UCSD-AML1 (cell line): ENCODE data around the gene HIVEP1.

Experiments
- DNase-seq: peaks from one replicate; lab custom pipeline; 2025; ENCODE audit not compliant: unreplicated experiment; lab: John Stamatoyannopoulos, UW

Gene HIVEP1

GRCh38 chr6:12115001-12115400 is 102.9 kb downstream of the HIVEP1 start:
- DNase-seq = no peak

GRCh38 chr6:12115492-12115891 is 103.4 kb downstream of the HIVEP1 start:
- DNase-seq = no peak

GRCh38 chr6:12116264-12116800 is 104.2 kb downstream of the HIVEP1 start:
- DNase-seq = no peak

DNA sequence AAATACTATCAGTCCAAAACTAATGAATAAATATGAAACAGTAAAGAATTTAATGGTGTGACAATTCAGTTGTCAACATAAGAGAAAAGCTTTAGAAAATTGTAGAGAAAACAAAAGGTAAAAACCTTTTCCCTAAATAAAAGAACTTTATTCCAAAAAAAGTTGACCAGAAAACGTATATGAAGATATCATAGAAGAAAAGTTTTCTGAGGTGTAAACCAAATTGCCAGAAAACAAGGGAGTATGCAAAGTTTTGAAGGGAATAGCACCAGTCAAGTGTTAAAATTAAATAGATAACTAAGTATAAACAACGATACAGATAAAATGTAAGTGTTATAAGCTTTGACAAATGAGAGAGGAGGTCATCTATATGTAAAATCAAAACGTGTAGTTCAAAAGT is 104.9 kb downstream of the HIVEP1 start:
- DNase-seq = no peak

GRCh38 chr6:12118607-12119006 is 106.5 kb downstream of the HIVEP1 start:
- DNase-seq = no peak

- DNase-seq = no peak
These were observed 107.0 kb downstream of the HIVEP1 start for GRCh38 chr6:12119085-12119588.

DNA sequence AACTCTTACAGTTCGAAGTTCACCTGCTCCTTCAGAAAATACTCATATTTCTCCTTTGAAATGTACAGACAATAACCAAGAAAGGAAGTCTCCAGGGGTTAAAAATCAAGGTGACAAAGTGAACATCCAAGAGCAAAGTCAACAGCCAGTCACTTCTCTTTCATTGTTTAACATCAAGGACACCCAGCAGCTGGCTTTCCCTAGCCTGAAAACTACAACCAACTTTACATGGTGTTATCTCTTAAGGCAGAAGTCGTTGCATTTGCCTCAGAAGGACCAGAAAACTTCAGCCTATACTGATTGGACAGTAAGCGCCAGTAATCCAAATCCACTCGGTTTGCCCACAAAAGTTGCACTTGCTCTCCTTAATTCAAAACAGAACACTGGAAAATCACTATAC is 113.3 kb downstream of the HIVEP1 start:
- no peak for DNase-seq

- DNase-seq = no peak
These were observed 113.9 kb downstream of the HIVEP1 start for GRCh38 chr6:12126051-12126450.

DNA sequence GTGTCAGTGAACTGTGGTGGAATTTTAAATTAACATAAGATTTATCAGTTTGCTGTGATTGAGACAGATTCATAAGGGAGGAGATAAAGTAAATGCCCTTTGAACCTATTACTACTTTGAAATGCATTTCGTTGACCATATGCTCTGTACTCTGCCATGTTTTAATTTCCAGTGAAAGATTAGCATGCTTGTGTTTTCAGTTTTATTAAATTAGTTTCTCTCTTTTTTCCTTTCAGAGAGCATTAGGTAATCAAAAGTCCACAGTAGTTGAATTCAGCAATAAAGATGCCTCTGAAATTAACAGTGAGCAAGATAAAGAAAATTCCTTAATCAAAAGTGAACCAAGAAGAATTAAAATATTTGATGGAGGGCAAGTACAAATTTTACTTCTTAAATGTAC is 117.4 kb downstream of the HIVEP1 start:
- DNase-seq = no peak

DNA sequence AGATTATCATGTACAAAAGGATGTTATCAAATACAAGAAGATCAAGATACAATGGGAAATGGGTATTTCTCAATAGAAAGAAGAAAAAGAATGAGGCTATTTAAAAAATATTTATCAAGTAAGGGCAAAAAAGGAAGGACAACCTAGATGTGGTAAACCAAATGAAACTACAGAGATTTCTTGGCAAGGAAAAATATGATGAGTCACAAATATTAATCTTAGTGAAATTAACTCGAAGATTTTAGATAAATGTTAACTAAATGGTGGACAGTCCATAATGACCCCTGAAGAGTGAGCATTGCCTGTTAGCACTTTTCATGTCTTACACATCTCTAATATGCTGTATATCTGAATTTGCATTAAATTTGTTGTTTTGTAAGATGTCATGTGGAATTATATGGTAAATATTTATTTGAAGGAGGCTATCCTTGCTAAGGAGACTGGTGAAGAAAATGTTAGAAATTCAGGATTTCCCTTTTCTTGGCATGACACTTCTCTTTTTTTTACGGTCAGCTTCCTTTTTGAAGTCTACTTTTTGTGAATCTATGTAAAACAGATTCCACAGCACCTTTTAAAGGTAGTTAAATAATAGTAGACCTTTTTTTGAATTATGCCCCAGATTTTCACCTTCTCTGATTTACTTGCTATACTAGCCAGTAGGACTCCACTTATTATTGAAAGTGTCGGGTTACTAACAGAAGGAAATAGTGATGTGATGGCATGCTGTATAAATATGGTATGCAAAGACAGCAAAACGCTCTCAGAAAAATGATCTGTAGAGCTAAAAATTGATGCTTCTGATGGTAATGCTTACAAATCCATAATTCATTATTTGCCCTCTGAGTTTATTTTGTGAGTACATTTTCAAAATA is 120.5 kb downstream of the HIVEP1 start:
- no peak for DNase-seq

- DNase-seq = no peak
These were observed 122.5 kb downstream of the HIVEP1 start for GRCh38 chr6:12134581-12134980.

DNA sequence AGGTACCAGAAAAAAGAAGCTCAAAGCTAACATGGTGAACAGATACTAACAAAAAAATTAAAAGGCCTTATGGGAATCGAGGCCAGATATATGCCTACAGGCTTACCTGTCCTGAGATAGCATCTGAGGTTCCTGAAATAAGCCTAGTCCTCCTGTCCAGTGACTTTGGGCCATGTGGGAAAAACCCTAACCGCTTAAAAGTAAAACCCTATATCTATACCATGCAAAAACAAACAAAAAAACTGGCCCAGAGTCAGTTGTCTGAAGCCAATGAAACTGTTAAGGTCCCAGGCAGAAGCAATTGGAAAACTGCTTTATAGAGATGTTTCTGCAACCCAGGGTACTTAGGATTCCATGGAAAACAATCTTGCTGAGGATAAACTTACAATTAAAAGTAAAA is 122.9 kb downstream of the HIVEP1 start:
- DNase-seq = no peak

DNA sequence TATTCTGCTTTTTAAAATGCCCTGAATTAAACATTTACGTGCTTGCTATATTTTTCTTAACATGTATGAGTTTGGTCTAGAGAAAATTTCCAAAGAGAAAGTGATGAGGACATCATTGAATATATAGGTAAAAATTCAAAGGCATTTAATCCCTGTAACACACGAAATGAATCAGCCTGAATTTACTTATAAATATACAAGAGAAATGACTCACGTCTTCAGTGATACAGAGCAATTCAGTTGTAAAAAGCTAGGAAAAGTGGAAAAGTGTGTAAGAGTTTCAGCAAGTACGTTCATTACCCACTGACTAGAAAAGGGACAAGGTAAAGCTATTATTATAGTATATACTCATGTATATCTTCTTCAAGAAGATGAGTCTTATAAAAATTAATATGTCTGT is 124.8 kb downstream of the HIVEP1 start:
- DNase-seq = no peak

DNA sequence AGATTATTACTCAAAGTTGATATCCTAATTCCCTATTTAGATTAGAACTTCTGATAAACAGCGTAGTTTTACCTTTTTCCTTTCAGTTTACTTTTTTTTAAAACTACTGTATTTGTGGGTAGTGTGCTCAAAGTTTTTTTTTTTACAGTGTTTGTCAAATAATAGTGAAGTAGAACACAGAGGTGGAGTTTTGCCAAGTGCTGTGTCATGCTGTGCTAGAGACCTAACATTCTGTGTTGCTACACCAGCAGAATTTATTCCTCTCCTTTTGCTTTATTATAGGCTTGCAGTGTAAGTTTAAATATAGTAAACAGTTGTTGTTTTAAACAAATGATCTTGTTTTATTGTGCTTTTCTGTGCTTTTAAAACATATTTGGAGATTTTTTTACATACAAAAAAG is 125.4 kb downstream of the HIVEP1 start:
- DNase-seq = no peak

GRCh38 chr6:12138381-12138780 is 126.3 kb downstream of the HIVEP1 start:
- no peak for DNase-seq

- DNase-seq = no peak
These were observed 126.8 kb downstream of the HIVEP1 start for GRCh38 chr6:12138936-12139335.

DNA sequence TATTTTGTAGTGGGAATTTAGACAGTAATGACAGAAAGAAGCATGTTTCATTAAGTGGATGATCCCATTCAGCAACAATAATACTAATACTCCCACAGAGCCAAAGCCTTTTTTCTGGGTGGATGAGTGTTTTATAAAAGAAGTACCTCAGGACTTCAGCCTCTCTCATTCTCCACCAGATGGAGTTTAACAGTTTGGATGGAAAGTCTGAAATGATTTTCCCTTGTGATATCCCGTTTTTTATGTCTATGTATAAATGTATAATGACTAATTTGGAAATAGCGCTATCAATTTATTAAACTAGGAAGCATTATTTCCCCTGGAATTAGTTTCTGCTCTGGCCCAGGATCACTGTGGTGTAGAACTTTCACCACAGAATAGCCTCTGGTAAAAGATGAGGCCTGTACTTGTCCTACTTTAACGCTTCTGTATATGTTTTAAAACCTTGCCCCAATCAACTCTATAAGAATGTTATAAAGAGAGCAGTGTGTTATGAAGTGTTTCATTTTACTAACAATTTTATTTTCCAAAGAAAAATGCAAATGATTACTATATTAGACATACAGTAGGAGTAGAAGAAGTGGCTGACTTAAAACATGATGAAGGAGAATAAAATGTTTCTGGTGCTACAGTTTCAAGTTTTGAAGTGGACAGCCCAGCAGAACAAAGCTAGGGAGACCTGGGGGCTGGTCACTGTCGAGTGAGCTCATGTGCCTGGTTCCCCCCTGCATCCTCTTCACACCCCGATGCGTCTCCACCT is 135.6 kb downstream of the HIVEP1 start:
- no peak for DNase-seq

DNA sequence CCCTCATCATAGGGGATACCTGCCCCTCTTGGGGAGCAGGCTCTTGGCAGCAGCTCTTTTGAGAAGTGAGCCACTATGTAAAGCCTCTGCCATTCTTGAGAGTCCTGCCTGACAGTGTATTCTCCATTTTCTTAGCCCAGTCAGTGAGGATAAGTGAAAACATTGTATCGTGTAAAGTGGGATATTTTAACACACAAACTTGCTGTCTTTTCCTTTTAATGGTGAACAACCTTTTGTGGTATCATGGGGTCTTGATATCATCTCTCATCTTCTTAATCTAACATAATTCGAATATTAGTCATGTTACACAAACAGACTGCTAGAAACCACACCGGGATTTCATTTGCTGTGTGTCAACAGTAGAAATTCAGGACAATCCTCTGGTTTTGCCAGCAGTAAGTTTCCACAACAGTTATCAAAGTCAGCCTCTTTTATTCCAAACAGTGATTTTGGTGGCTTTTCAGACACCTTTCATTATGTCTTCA is 136.2 kb downstream of the HIVEP1 start:
- no peak for DNase-seq

DNA sequence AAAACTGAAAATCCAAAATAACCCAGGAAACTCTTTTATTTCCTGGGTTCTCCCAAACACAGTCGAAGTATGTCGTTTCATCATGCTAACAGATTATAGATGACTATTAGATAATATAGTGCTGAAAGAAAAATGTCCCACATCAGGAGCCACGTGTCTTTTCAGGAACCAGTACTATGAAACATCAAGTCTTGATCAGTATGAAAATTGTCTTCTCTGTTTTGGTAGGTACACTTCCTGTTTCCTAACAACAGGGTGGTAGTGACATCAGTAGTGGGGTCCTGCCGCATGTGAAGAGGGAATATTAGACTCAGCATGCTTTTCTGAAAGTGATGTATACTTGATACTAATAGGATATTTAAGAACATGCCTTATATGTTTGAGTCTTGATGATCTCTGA is 136.7 kb downstream of the HIVEP1 start:
- no peak for DNase-seq

GRCh38 chr6:12149944-12150510 is 137.9 kb downstream of the HIVEP1 start:
- DNase-seq = no peak

GRCh38 chr6:12150812-12151432 is 138.8 kb downstream of the HIVEP1 start:
- no peak for DNase-seq
